Measurements from ENCODE around the gene LTB. TPM values are rescaled to one million over a fixed set of nuclear protein-coding genes. Genes with fewer than 3 reads are reported as not detected.

LTB gene
- total and polyA plus RNA-seq, 2 of the 13 experiments (the other 11 are each of a cell fraction or from before 2014, with no cell fraction given): 0.09 to 0.22 TPM

GRCh38 chr6:31620586-31621319 lies 38.5 kb upstream of the LTB start, which contains the start of gene PRRC2A (continued):
- TF ChIP-seq NONO (IDR thresholded peaks at IDR 0.05): no peak
- TF ChIP-seq NONO (CRISPR knock-in tag; conservative IDR thresholded peaks at IDR 0.05): peak; percentile 57; the same call in 1 of the 2 replicates
- 0 out of 2 replicates have a peak, but pooled peaks have one; percentile 62 for TF ChIP-seq ZNF749 (CRISPR knock-in tag; IDR thresholded peaks at IDR 0.05; ENCODE audit: borderline replicate concordance)
- no peak for TF ChIP-seq CREB1 (IDR thresholded peaks at IDR 0.05)
- TF ChIP-seq CREB1 (CRISPR knock-in tag; IDR thresholded peaks at IDR 0.05): no peak
- TF ChIP-seq HES4 (CRISPR knock-in tag; IDR thresholded peaks at IDR 0.05; ENCODE audit: borderline replicate concordance): no peak
- TF ChIP-seq NFRKB (IDR thresholded peaks at IDR 0.05): peak; percentile 93
- TF ChIP-seq CHD2 (IDR thresholded peaks at IDR 0.05; ENCODE audit: low read depth, low read length): no peak; the same call in 1 of the 2 replicates
- TF ChIP-seq ZNF558 (CRISPR knock-in tag; IDR thresholded peaks at IDR 0.05; ENCODE audit: borderline replicate concordance): peak; percentile 91
- TF ChIP-seq ZNF496 (CRISPR knock-in tag; IDR thresholded peaks at IDR 0.05; ENCODE audit: insufficient replicate concordance): no peak
- no peak for TF ChIP-seq ZNF737 (CRISPR knock-in tag; IDR thresholded peaks at IDR 0.05; ENCODE audit: borderline replicate concordance)
- TF ChIP-seq GABPA (IDR thresholded peaks at IDR 0.05; ENCODE audit: low read depth, low read length): no peak
- TF ChIP-seq GABPA (CRISPR knock-in tag; IDR thresholded peaks at IDR 0.05; ENCODE audit: low read depth): 0 out of 2 replicates have a peak, but pooled peaks have one; percentile 11
- TF ChIP-seq ZNF501 (CRISPR knock-in tag; IDR thresholded peaks at IDR 0.05): no peak; the same call in 1 of the 2 replicates
- no peak for TF ChIP-seq ZNF7 (CRISPR knock-in tag; IDR thresholded peaks at IDR 0.05)
- TF ChIP-seq CCAR2 (optimal IDR thresholded peaks at IDR 0.05; ENCODE audit: low read depth, low read length): no peak
- peak; percentile 55; the same call in 1 of the 2 replicates for TF ChIP-seq KDM4B (CRISPR knock-in tag; IDR thresholded peaks at IDR 0.05)
- peak; percentile 55; the same call in 1 of the 2 replicates for TF ChIP-seq THAP8 (CRISPR knock-in tag; IDR thresholded peaks at IDR 0.05; ENCODE audit: borderline replicate concordance)
- 0 out of 2 replicates have a peak, but pooled peaks have one; percentile 50 for TF ChIP-seq ELF4 (CRISPR knock-in tag; IDR thresholded peaks at IDR 0.05; ENCODE audit: borderline replicate concordance)
- TF ChIP-seq DBP (CRISPR knock-in tag; IDR thresholded peaks at IDR 0.05; ENCODE audit: not compliant biosample characterization): no peak
- TF ChIP-seq SP1 (IDR thresholded peaks at IDR 0.05): no peak
- TF ChIP-seq SP1 (CRISPR knock-in tag; IDR thresholded peaks at IDR 0.05): peak; percentile 31
- 0 out of 2 replicates have a peak, but pooled peaks have one; percentile 65 for TF ChIP-seq ZNF674 (CRISPR knock-in tag; IDR thresholded peaks at IDR 0.05; ENCODE audit: low read depth)
- TF ChIP-seq ARNT (IDR thresholded peaks at IDR 0.05): no peak
- TF ChIP-seq ZNF33B (CRISPR knock-in tag; IDR thresholded peaks at IDR 0.05): peak; percentile 70; the same call in 1 of the 2 replicates
- no peak for TF ChIP-seq ATF1 (CRISPR knock-in tag; IDR thresholded peaks at IDR 0.05)
- TF ChIP-seq ZFP37 (CRISPR knock-in tag; IDR thresholded peaks at IDR 0.05; ENCODE audit: borderline replicate concordance): no peak
- TF ChIP-seq UBTF (CRISPR knock-in tag; IDR thresholded peaks at IDR 0.05): peak; percentile 94
- TF ChIP-seq ZNF143 (CRISPR knock-in tag; IDR thresholded peaks at IDR 0.05): no peak
- peak; percentile 65 for TF ChIP-seq PHF5A (CRISPR knock-in tag; IDR thresholded peaks at IDR 0.05; ENCODE audit: low read depth, unreplicated experiment)
